GM21737 (cell line): ENCODE results near the gene CASS4.

ENCODE experiments used
- ATAC-seq: cut with Tn5 transposase; IDR thresholded peaks from one replicate; pipeline ENCODE4 v1.9.1; 2021; ENCODE audit warnings: mild to moderate bottlenecking, moderate library complexity; ENCODE audit not compliant: unreplicated experiment

Gene CASS4

GRCh38 chr20:56501116-56501515, 89.1 kb downstream of the CASS4 start:
- no peak for ATAC-seq

- no peak for ATAC-seq
Observed at GRCh38 chr20:56503916-56504315, 91.9 kb downstream of the CASS4 start.

GRCh38 chr20:56504373-56505005, 92.4 kb downstream of the CASS4 start:
- no peak for ATAC-seq

GRCh38 chr20:56506103-56506502, 94.0 kb downstream of the CASS4 start:
- ATAC-seq: no peak
